Effector memory CD8-positive, alpha-beta T cell (primary cell): Measurements from ENCODE around the gene EIF4E1B.
A peak's percentile ranks its signal among the peaks of the same experiment; 100 is the strongest.
"Not testable (repeated sequence)": the region's sequence is repeated elsewhere in the genome, so short reads cannot be mapped to it uniquely, and the experiment has no call there.

ENCODE experiments used
- ATAC-seq: fragments of 150-1000 bp; cut with Tn5 transposase; replicated peaks from 2 replicates; pipeline ENCODE4 v1.10.0; 2021; ENCODE audit warnings: mild to moderate bottlenecking, moderate library complexity
- DNase-seq, 3 experiments: peaks; one replicate each; pipeline ENCODE4 v3.0.0; 2021
- H3K27ac Mint-ChIP-seq, 2 donors: one replicate each; pipeline ENCODE4 v1.8.0; 2022; ENCODE audit warnings: mild to moderate bottlenecking in 2 of 2, mixed read lengths in 2 of 2, moderate library complexity in 2 of 2
- H3K27me3 Mint-ChIP-seq, 2 donors: one replicate each; pipeline ENCODE4 v1.8.0; 2022; ENCODE audit warnings: mixed read lengths in 2 of 2
- H3K36me3 Mint-ChIP-seq: one replicate; pipeline ENCODE4 v1.8.0; 2022; ENCODE audit warnings: mild to moderate bottlenecking, moderate library complexity, mixed read lengths; ENCODE audit not compliant: insufficient read depth
- H3K4me1 Mint-ChIP-seq, 2 donors: one replicate each; pipeline ENCODE4 v1.8.0; 2022; ENCODE audit warnings: low read depth in 2 of 2, mixed read lengths in 2 of 2
- H3K4me3 Mint-ChIP-seq, 2 donors: one replicate each; pipeline ENCODE4 v1.8.0; 2022; ENCODE audit warnings: mild to moderate bottlenecking in 2 of 2, mixed read lengths in 2 of 2, moderate library complexity in 2 of 2
- H3K9me3 Mint-ChIP-seq, 2 donors: one replicate each; pipeline ENCODE4 v1.8.0; 2022; ENCODE audit warnings: mixed read lengths in 2 of 2

EIF4E1B gene

DNA sequence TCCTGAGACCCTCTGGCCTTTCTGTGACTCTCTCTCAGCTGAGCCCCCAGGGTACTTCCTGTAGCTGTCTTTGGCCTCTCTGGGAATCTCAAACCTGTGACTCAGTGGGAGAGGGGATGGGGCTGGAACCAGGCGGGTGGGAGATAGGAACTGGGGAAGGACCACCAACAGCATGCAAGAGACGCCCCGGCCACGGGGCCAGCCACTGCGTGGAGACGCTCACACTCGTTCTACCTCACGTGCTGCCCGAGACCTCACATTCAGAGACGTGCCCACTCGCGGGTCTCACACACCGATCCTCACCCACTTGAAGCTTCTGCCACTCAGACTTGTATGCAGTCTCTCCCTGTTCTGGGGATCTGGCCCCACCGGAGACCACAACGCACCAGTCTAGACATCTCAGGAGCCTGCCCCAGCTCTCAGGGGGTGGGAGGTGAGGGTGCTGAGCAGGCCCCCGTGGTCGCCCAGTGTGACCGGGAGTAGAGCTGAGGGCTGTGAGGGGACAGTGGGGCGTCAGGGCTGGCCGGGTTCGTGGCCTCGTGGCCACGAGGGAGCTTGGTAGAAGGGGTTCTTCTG, 34.3 kb upstream of the EIF4E1B start:
- ATAC-seq: no peak
- Mint-ChIP-seq H3K27me3 (no peaks in the 10 kb centered on the region), H3K9me3 (no peaks in the 10 kb centered on the region), H3K4me1 (peaks cover 7 to 8% of the 10 kb centered on the region in 2 donors), H3K36me3 (peaks cover 6% of the 10 kb centered on the region), H3K27ac (no peak overlapping the region), H3K4me3 (peak overlapping the region; percentile 76)
- DNase-seq: no peak

GRCh38 chr5:176596689-176597416, 33.6 kb upstream of the EIF4E1B start:
- peaks cover 6% of the 10 kb centered on the region for H3K36me3 Mint-ChIP-seq

DNA sequence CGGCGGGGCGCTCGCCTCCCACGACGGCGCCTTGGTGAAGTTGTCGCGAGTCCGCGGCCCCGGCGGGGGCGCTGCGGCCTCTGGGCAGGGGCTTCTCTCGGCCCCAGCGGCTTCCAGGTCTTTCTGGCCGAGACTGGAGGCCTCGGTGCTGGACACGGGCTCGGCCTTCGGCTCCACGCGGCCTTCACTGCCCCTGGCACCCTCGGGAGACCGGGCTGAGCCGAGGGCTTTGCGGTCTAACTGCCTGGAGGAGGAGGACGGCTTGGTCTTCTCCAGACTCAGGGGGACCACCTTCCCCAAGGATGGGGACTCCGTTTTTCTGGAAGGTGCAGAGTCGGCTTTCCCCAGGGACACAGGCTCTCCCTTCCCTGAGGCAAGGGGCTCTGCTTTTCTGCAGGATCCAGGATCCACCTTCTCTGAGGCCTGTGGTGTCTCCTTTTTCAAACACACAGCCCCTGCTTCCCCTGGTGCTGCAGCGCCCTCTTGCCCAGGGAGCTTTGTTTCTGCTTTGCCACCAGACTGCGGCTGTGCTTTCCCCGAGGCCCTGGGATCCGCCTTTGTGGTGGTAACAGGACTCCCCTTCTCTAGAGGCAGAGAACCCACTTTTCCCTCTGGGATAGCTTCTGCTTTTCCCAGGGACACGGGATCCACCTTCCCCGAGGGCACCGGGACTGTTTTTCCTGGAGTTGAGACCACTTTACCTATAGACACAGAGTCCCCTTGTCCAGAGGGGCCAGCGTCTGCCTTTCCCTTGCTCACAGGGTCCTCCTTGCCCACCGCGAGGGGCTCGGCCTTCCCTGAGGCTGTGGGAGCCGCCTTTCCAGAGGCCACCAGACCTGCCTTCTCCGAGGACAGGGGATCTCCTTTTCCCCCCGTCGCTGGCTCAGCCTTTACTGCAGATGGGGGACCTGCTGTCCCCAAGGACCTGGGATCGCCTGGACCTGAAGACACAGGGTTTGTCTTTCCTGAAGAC, 32.8 kb upstream of the EIF4E1B start:
- H3K4me3 Mint-ChIP-seq: peak overlapping the region; percentile 54 to 64
- no peak overlapping the region for H3K27ac Mint-ChIP-seq
- H3K9me3 Mint-ChIP-seq: no peaks in the 10 kb centered on the region
- H3K4me1 Mint-ChIP-seq: peaks cover 7 to 8% of the 10 kb centered on the region in 2 donors
- H3K36me3 Mint-ChIP-seq: peaks cover 6% of the 10 kb centered on the region
- DNase-seq (no peak), ATAC-seq (no peak)
- H3K27me3 Mint-ChIP-seq: no peaks in the 10 kb centered on the region

More at GRCh38 chr5:176596689-176597416, 33.6 kb upstream of the EIF4E1B start:
- H3K4me3 Mint-ChIP-seq: peak overlapping the region; percentile 76
- H3K4me1 Mint-ChIP-seq: peaks cover 7 to 8% of the 10 kb centered on the region in 2 donors
- peak; percentile 85 for ATAC-seq
- H3K27ac Mint-ChIP-seq: no peak overlapping the region
- H3K27me3 Mint-ChIP-seq: no peaks in the 10 kb centered on the region
- H3K9me3 Mint-ChIP-seq: no peaks in the 10 kb centered on the region
- DNase-seq: peak; percentile 41 to 55 (median 55)

- not testable (repeated sequence) for H3K4me1 Mint-ChIP-seq, H3K9me3 Mint-ChIP-seq, H3K27ac Mint-ChIP-seq, DNase-seq, H3K36me3 Mint-ChIP-seq, H3K27me3 Mint-ChIP-seq, H3K4me3 Mint-ChIP-seq, ATAC-seq
Observed at GRCh38 chr5:176599749-176600430, 30.6 kb upstream of the EIF4E1B start.

DNA sequence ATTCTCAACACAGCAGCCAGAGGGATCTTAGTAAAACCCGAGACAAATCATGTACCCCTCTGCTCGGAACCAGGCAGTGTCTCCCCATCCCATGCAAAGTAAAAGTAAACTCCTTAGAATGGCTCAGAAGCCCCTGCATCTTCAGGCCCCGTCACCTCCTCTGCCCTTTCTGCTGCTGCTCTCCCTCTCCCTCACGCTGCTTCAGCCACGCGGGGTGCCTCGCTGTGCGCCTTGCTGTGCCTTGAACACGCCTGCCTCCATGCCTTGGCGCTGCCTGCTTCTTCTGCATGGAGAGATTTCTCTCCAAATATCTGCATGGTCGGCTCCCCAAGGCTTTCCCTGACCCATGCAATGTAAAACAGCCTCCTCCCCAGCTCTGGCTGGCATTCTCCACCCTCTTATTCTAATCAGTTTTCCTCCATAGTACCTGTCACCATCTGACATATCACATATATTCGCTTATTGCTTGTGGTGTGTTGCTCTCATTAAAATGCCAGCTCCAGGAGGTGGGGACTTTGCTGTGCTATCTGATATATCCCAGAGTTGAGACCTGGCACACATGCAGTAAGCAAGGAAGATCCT, 28.5 kb upstream of the EIF4E1B start:
- DNase-seq (no peak), ATAC-seq (no peak)
- Mint-ChIP-seq H3K4me1 (no peaks in the 10 kb centered on the region), H3K4me3 (no peak overlapping the region), H3K27ac (no peak overlapping the region), H3K9me3 (no peaks in the 10 kb centered on the region), H3K27me3 (no peaks in the 10 kb centered on the region), H3K36me3 (peaks cover 2% of the 10 kb centered on the region)

DNA sequence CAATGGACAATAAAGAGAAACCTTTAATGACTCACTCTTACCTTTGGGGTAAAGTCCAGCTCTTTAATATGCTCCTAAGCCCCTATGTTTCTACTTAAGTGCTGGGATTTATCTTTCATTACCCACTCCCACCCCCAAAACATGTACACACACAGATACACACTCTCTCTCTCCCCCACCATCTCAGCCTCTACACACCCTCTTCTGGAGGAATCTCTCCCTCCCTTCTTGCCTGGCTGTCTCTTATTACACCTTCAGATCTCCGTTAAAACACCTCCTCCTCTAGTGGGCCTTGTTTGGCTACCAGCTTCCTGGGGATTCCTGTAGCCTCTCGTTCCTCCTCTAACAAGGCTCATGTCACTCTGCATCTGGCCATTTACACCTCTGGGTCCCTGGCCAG, 27.4 kb upstream of the EIF4E1B start:
- Mint-ChIP-seq H3K4me3 (no peak overlapping the region), H3K27ac (no peak overlapping the region), H3K9me3 (no peaks in the 10 kb centered on the region), H3K27me3 (no peaks in the 10 kb centered on the region), H3K36me3 (peaks cover 8% of the 10 kb centered on the region), H3K4me1 (no peaks in the 10 kb centered on the region)
- ATAC-seq (no peak), DNase-seq (no peak)

DNA sequence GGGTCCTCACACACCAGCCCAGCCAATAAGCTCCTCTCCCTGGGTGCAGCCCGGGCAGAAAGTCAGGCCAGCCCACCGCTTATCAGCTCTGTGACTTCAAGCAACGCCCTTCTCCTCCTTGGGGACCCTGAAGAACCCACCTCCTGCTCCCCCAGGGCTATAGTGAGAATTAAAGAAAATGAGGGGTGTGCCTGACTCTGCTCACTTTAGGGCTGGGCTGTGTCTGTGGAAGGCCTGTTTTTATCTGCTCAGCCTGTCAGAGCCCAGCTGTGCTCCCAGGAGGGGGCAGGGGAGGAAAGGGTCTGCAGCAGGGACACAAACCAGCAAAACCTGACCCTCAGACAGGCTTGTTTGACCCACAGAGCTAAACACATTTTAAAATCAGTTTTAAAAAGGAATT, 24.4 kb upstream of the EIF4E1B start:
- Mint-ChIP-seq H3K36me3 (peaks cover 21% of the 10 kb centered on the region), H3K27me3 (peaks cover 0 to 7% of the 10 kb centered on the region in 2 donors), H3K4me1 (peaks cover 8% of the 10 kb centered on the region in 2 donors), H3K9me3 (no peaks in the 10 kb centered on the region), H3K4me3 (no peak overlapping the region), H3K27ac (no peak overlapping the region)
- no peak for ATAC-seq
- DNase-seq: no peak

DNA sequence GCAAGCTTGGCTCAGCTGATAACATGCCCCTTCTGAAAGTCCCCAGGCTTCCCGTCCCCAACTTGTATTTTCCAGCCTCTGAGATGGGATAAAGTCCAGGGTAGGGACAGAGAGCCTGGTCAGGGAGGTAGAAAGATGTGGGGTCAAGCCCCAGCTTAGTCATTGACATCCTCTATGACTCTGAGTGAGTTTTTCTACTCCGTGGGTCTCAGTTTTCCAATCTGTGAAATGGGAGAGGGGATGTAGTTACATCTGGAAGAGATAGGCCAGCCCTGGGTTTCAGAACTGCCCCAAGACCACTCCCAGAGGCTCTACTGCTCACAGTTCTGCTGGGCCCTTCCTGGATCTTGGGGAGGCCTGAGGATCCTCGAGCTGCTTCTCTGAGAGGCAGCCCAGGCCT, 23.6 kb upstream of the EIF4E1B start:
- Mint-ChIP-seq H3K4me1 (peaks cover 10 to 13% of the 10 kb centered on the region in 2 donors), H3K27ac (no peak overlapping the region), H3K27me3 (peaks cover 8 to 13% of the 10 kb centered on the region in 2 donors), H3K36me3 (peaks cover 21% of the 10 kb centered on the region), H3K4me3 (no peak overlapping the region), H3K9me3 (no peaks in the 10 kb centered on the region)
- no peak for DNase-seq
- ATAC-seq: no peak

- Mint-ChIP-seq H3K4me1 (peaks cover 10 to 13% of the 10 kb centered on the region in 2 donors), H3K27me3 (peaks cover 20 to 22% of the 10 kb centered on the region in 2 donors), H3K36me3 (peaks cover 21% of the 10 kb centered on the region), H3K4me3 (peak overlapping the region; percentile 82 to 91), H3K27ac (no peak overlapping the region), H3K9me3 (no peaks in the 10 kb centered on the region)
- DNase-seq: no peak
- no peak for ATAC-seq
Observed at GRCh38 chr5:176608142-176608705, 22.3 kb upstream of the EIF4E1B start.

DNA sequence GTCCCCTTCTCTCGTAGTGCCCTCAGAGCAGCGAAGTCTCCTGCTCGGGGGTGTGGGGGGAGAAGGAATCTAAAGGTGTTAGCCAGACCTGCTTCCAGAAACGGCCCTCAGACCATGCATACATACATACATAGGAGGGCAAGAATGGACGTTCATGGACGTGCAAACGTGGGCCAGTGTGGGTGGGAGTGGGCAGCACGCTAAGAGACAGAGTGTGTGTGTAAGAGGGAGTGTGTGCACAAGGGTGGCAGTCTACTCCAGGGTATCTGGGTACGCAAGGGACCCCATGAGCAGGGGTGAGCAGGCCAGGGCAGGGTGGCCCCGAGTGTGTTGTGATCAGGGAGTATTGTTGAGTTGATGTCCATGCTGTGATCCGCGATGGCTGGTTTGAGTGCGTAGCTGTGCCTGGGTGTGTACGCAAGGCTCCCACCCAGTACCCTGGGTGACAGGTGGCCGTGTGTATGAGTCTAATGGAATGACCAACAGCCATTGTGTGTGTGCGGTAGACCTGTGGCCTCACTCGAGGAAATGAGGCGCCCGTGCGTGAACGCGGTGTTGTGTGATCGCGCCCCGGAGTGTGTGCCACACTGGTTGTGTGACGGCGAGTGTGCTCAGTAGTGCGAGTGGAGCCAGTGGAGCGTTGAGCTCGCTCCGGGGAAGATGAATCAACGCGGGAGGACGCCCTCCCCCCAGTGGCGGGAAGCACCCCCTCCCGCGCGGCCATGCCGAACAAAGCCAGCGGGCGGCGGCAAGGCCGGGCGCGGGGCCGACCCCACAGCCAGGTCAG, 21.3 kb upstream of the EIF4E1B start:
- Mint-ChIP-seq H3K27me3 (peaks cover 20 to 22% of the 10 kb centered on the region in 2 donors), H3K4me3 (peak overlapping the region; percentile 82 to 91), H3K9me3 (no peaks in the 10 kb centered on the region), H3K27ac (peak overlapping the region in 1 of 2 donors; percentile 76), H3K4me1 (peaks cover 10 to 13% of the 10 kb centered on the region in 2 donors), H3K36me3 (peaks cover 21% of the 10 kb centered on the region)
- no peak for DNase-seq
- peak; percentile 16 for ATAC-seq

- Mint-ChIP-seq H3K36me3 (peaks cover 21% of the 10 kb centered on the region), H3K27me3 (peaks cover 22 to 24% of the 10 kb centered on the region in 2 donors), H3K27ac (peak within 1 kb of the TSS in 1 of 2 donors; percentile 76), H3K9me3 (no peaks in the 10 kb centered on the region), H3K4me1 (peaks cover 10 to 13% of the 10 kb centered on the region in 2 donors), H3K4me3 (peak within 1 kb of the TSS; percentile 82 to 91)
- ATAC-seq: peak; percentile 76
- DNase-seq: peak; percentile 25 to 39 (median 30)
Observed at GRCh38 chr5:176609724-176610434, 20.6 kb upstream of the EIF4E1B start, which contains the start of gene GPRIN1. GPRIN1 (minus strand) TSS chr5:176610156; CDS start chr5:176599834, 10,322 bp downstream.
